ENCODE data around the gene SP3.

The SP3 gene

GRCh38 chr2:173874894-173875237 lies 90.3 kb downstream of the SP3 start:
- Histone ChIP-seq H3K4me3 (ENCODE audit: low read length) (peak overlapping the region; percentile 28), H3K36me3 (ENCODE audit: control insufficient read depth, low read length) (no peaks in the 10 kb centered on the region), H4K20me1 (ENCODE audit: control insufficient read depth, insufficient read depth, low read depth, low read length) (no peaks in the 10 kb centered on the region), H3K4me2 (ENCODE audit: low read length) (peak overlapping the region; percentile 52), H3K79me2 (ENCODE audit: control insufficient read depth, low read length) (no peaks in the 10 kb centered on the region), H3F3A (ENCODE audit: control insufficient read depth, insufficient read depth) (no peaks in the 10 kb centered on the region), H3K27ac (ENCODE audit: low read depth, low read length) (no peak overlapping the region; the same call in 1 of the 2 replicates), H3K9me2 (replicated peaks; ENCODE audit: control insufficient read depth, low read length) (no peaks in the 10 kb centered on the region), H3K27me3 (ENCODE audit: control insufficient read depth, low read length) (no peaks in the 10 kb centered on the region; the same call in 1 of the 2 replicates), H3K4me1 (ENCODE audit: control insufficient read depth, low read length) (peaks cover 37% of the 10 kb centered on the region), H3K9me3 (ENCODE audit: control insufficient read depth, insufficient read depth, low read length) (no peaks in the 10 kb centered on the region)
- no peak for TF ChIP-seq EZH2phosphoT487 (IDR thresholded peaks at IDR 0.05; ENCODE audit: borderline replicate concordance, low read length)
- TF ChIP-seq, protein P1, sequence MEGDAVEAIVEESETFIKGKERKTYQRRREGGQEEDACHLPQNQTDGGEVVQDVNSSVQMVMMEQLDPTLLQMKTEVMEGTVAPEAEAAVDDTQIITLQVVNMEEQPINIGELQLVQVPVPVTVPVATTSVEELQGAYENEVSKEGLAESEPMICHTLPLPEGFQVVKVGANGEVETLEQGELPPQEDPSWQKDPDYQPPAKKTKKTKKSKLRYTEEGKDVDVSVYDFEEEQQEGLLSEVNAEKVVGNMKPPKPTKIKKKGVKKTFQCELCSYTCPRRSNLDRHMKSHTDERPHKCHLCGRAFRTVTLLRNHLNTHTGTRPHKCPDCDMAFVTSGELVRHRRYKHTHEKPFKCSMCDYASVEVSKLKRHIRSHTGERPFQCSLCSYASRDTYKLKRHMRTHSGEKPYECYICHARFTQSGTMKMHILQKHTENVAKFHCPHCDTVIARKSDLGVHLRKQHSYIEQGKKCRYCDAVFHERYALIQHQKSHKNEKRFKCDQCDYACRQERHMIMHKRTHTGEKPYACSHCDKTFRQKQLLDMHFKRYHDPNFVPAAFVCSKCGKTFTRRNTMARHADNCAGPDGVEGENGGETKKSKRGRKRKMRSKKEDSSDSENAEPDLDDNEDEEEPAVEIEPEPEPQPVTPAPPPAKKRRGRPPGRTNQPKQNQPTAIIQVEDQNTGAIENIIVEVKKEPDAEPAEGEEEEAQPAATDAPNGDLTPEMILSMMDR (IDR thresholded peaks at IDR 0.05; ENCODE audit: low read depth, low read length, poor library complexity, severe bottlenecking) = no peak

DNA sequence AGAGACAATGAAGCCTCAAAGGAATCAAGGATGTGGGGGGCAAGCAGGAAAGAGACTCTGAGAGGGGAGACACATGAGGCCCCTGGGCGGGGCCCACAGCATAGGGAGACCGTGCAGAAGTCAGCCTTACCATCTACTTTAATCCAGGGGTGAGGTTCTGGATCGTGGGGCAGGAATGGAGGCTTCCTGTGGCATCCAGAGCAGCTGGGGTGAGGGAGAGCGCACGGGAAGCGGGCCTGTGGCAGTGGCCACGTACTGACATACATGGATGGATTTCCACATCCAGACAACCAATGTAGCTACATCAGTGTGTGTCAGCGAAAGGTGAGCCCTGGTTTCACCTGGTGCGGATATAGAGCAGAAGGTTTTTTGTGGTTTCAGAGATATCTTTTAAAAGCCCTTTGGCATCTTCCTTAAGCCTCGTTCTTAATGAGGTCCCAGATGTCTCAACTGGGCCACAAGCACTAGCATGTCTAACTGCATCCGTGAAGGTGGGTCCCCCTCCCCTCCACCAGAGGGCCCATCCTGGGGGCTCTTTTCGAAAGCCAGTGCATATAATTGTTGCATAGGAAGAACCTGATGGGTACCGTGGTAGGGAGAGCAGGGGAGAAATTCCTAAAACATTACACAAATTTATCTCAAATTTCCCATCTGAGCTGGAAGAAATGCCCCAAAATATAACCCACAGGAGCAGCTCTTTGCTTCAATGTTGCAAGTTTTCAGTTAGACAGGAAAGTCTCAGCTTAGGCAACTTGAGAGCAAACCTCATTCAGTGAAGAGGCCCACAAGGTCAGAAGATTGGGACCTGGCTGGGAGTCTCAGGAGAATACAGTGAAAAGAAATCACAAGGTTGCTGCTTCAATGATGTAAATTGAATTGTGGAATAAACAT lies 90.9 kb downstream of the SP3 start:
- no peak overlapping the region for H3K27ac ChIP-seq (ENCODE audit: low read depth, low read length)

GRCh38 chr2:173872714-173873113 lies 92.5 kb downstream of the SP3 start:
- no peak for TF ChIP-seq EZH2phosphoT487 (IDR thresholded peaks at IDR 0.05; ENCODE audit: borderline replicate concordance, low read length)
- H3K79me2 ChIP-seq (ENCODE audit: control insufficient read depth, low read length) = no peaks in the 10 kb centered on the region
- H3F3A ChIP-seq (ENCODE audit: control insufficient read depth, insufficient read depth) = no peaks in the 10 kb centered on the region
- no peaks in the 10 kb centered on the region for H3K36me3 ChIP-seq (ENCODE audit: control insufficient read depth, low read length)
- no peaks in the 10 kb centered on the region; the same call in 1 of the 2 replicates for H3K27me3 ChIP-seq (ENCODE audit: control insufficient read depth, low read length)
- H3K4me1 ChIP-seq (ENCODE audit: control insufficient read depth, low read length) = peaks cover 29% of the 10 kb centered on the region
- H3K9me3 ChIP-seq (ENCODE audit: control insufficient read depth, insufficient read depth, low read length) = no peaks in the 10 kb centered on the region
- no peaks in the 10 kb centered on the region for H3K9me2 ChIP-seq (replicated peaks; ENCODE audit: control insufficient read depth, low read length)
- no peaks in the 10 kb centered on the region for H4K20me1 ChIP-seq (ENCODE audit: control insufficient read depth, insufficient read depth, low read depth, low read length)
- H3K4me3 ChIP-seq (ENCODE audit: low read length) = no peak overlapping the region
- no peak overlapping the region for H3K4me2 ChIP-seq (ENCODE audit: low read length)
- no peak overlapping the region for H3K27ac ChIP-seq (ENCODE audit: low read depth, low read length)

More for the DNA sequence above, 90.9 kb downstream of the SP3 start:
- no peaks in the 10 kb centered on the region for H3K79me2 ChIP-seq (ENCODE audit: control insufficient read depth, low read length)
- H3K9me3 ChIP-seq (ENCODE audit: control insufficient read depth, insufficient read depth, low read length) = no peaks in the 10 kb centered on the region
- H3K4me1 ChIP-seq (ENCODE audit: control insufficient read depth, low read length) = peaks cover 34% of the 10 kb centered on the region
- peak overlapping the region; percentile 28 for H3K4me3 ChIP-seq (ENCODE audit: low read length)
- H3K27me3 ChIP-seq (ENCODE audit: control insufficient read depth, low read length) = no peaks in the 10 kb centered on the region; the same call in 1 of the 2 replicates
- TF ChIP-seq, protein P1 (IDR thresholded peaks at IDR 0.05; ENCODE audit: low read depth, low read length, poor library complexity, severe bottlenecking) = no peak
- TF ChIP-seq EZH2phosphoT487 (IDR thresholded peaks at IDR 0.05; ENCODE audit: borderline replicate concordance, low read length) = no peak
- H3F3A ChIP-seq (ENCODE audit: control insufficient read depth, insufficient read depth) = no peaks in the 10 kb centered on the region
- H4K20me1 ChIP-seq (ENCODE audit: control insufficient read depth, insufficient read depth, low read depth, low read length) = no peaks in the 10 kb centered on the region
- no peaks in the 10 kb centered on the region for H3K36me3 ChIP-seq (ENCODE audit: control insufficient read depth, low read length)
- H3K4me2 ChIP-seq (ENCODE audit: low read length) = peak overlapping the region; percentile 52
- no peaks in the 10 kb centered on the region for H3K9me2 ChIP-seq (replicated peaks; ENCODE audit: control insufficient read depth, low read length)
